ENCODE data around the gene SPATS2L. TPM values are rescaled to one million over a fixed set of nuclear protein-coding genes. Genes with fewer than 3 reads are reported as not detected.
A peak's percentile ranks its signal among the peaks of the same experiment; 100 is the strongest.

Gene SPATS2L
- total and polyA plus RNA-seq, 2 experiments from 2014 or later: 118 to 154 TPM

DNA sequence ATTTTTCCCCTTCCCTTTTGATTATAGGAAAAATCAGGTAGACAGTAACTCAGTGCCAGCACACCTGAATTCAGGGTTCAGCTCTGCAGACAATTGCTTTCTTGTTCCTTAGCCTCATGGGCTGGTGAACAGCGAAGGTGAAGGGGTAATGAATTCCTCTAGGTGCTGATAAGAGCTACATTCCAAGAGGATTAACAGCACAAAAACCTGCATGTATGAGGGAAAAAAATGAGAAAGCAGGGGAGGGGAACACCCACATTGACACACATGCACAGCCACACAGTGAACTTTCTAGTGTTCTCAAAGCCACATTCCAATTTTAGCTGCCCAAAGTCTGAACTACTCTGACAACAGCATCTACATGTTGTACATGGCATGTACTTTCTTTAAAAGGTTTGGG lies 46.1 kb downstream of the SPATS2L start:
- Histone ChIP-seq H3K79me2 (replicated peaks; ENCODE audit: insufficient read depth) (peaks cover 98% of the 10 kb centered on the region), H3K4me2 (no peak overlapping the region; the same call in 1 of the 2 replicates), H3K9me2 (ENCODE audit: insufficient read depth) (no peaks in the 10 kb centered on the region), H2AFZ (no peak overlapping the region), H3K4me1 (ENCODE audit: insufficient read depth) (peaks cover 63% of the 10 kb centered on the region), H3K27ac (ENCODE audit: low read depth) (peak overlapping the region; percentile 64), H3F3A (replicated peaks; ENCODE audit: low read depth) (no peaks in the 10 kb centered on the region), H4K20me1 (replicated peaks; ENCODE audit: insufficient read depth) (no peaks in the 10 kb centered on the region), H3K4me3 (no peak overlapping the region), H3K27me3 (ENCODE audit: insufficient read depth) (no peaks in the 10 kb centered on the region), H3K36me3 (ENCODE audit: insufficient read depth) (no peaks in the 10 kb centered on the region)
- Mint-ChIP-seq H3K27ac (peak overlapping the region; percentile 91), H3K36me3 (ENCODE audit: low read depth) (peaks cover 36% of the 10 kb centered on the region), H3K9me3 (no peaks in the 10 kb centered on the region; the same call in 2 of the 3 replicates), H3K27me3 (ENCODE audit: insufficient read depth, low read depth, poor library complexity) (peaks cover 3% of the 10 kb centered on the region), H3K4me1 (peaks cover 74% of the 10 kb centered on the region), H3K4me3 (no peak overlapping the region; the same call in 2 of the 3 replicates)
- ATAC-seq: peak; percentile 50
- no peak for DNase-seq (ENCODE audit: low spot score)
- TF ChIP-seq POLR2AphosphoS5 (IDR thresholded peaks at IDR 0.05; ENCODE audit: low read depth) (0 out of 2 replicates have a peak, but pooled peaks have one; percentile 18), STAT1 (IDR thresholded peaks at IDR 0.05; ENCODE audit: unreplicated experiment) (no peak)

DNA sequence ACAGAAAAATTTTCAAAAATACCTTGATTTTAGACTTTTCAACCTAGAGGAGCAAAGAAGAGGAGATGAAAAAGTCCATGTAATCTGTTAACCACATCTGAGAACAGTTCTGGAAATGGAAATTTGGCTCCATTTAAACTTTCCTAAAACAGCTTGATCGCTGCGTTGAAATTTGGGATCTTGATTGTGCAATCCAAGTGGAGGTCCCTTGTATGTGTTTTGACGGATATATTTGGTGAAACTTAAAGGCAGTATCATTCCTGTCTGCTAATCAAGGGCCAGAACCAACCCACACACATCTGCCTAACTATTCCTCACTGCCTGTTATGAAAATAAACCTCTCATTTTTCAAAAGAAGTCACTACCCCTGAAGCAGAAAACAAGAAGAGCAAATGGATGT lies 46.6 kb downstream of the SPATS2L start:
- H3K27me3 ChIP-seq (ENCODE audit: insufficient read depth): no peaks in the 10 kb centered on the region
- H3K9me3 Mint-ChIP-seq: no peaks in the 10 kb centered on the region; the same call in 2 of the 3 replicates
- peaks cover 98% of the 10 kb centered on the region for H3K79me2 ChIP-seq (replicated peaks; ENCODE audit: insufficient read depth)
- peaks cover 34% of the 10 kb centered on the region for H3K36me3 Mint-ChIP-seq (ENCODE audit: low read depth)
- H3K4me3 ChIP-seq: no peak overlapping the region
- peaks cover 66% of the 10 kb centered on the region for H3K4me1 ChIP-seq (ENCODE audit: insufficient read depth)
- no peaks in the 10 kb centered on the region for H3F3A ChIP-seq (replicated peaks; ENCODE audit: low read depth)
- H3K4me3 Mint-ChIP-seq: no peak overlapping the region
- peak overlapping the region; percentile 91; the same call in 1 of the 2 replicates for H3K27ac Mint-ChIP-seq
- H3K27ac ChIP-seq (ENCODE audit: low read depth): peak overlapping the region; percentile 64; the same call in 1 of the 2 replicates
- no peak for ATAC-seq
- no peaks in the 10 kb centered on the region for H4K20me1 ChIP-seq (replicated peaks; ENCODE audit: insufficient read depth)
- peaks cover 75% of the 10 kb centered on the region for H3K4me1 Mint-ChIP-seq
- no peak overlapping the region for H2AFZ ChIP-seq
- peaks cover 3% of the 10 kb centered on the region for H3K27me3 Mint-ChIP-seq (ENCODE audit: insufficient read depth, low read depth, poor library complexity)
- no peak overlapping the region for H3K4me2 ChIP-seq
- DNase-seq (ENCODE audit: low spot score): no peak
- H3K9me2 ChIP-seq (ENCODE audit: insufficient read depth): no peaks in the 10 kb centered on the region
- H3K36me3 ChIP-seq (ENCODE audit: insufficient read depth): no peaks in the 10 kb centered on the region
- TF ChIP-seq, protein P1, sequence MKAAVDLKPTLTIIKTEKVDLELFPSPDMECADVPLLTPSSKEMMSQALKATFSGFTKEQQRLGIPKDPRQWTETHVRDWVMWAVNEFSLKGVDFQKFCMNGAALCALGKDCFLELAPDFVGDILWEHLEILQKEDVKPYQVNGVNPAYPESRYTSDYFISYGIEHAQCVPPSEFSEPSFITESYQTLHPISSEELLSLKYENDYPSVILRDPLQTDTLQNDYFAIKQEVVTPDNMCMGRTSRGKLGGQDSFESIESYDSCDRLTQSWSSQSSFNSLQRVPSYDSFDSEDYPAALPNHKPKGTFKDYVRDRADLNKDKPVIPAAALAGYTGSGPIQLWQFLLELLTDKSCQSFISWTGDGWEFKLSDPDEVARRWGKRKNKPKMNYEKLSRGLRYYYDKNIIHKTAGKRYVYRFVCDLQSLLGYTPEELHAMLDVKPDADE (IDR thresholded peaks at IDR 0.05): no peak
- TF ChIP-seq EZH2 (IDR thresholded peaks at IDR 0.05; ENCODE audit: low read depth, unreplicated experiment) (no peak), NANOG (IDR thresholded peaks at IDR 0.05; ENCODE audit: borderline replicate concordance) (no peak), POLR2AphosphoS5 (IDR thresholded peaks at IDR 0.05; ENCODE audit: low read depth) (no peak), EZH2phosphoT487 (IDR thresholded peaks at IDR 0.05; ENCODE audit: unreplicated experiment) (no peak), JUNB (IDR thresholded peaks at IDR 0.05; ENCODE audit: unreplicated experiment) (no peak), ZNF331 (CRISPR knock-in tag; IDR thresholded peaks at IDR 0.05; ENCODE audit: low read depth) (no peak), ZNF114 (CRISPR knock-in tag; IDR thresholded peaks at IDR 0.05) (no peak), STAT1 (IDR thresholded peaks at IDR 0.05; ENCODE audit: unreplicated experiment) (no peak)
- TF ChIP-seq, protein P2, sequence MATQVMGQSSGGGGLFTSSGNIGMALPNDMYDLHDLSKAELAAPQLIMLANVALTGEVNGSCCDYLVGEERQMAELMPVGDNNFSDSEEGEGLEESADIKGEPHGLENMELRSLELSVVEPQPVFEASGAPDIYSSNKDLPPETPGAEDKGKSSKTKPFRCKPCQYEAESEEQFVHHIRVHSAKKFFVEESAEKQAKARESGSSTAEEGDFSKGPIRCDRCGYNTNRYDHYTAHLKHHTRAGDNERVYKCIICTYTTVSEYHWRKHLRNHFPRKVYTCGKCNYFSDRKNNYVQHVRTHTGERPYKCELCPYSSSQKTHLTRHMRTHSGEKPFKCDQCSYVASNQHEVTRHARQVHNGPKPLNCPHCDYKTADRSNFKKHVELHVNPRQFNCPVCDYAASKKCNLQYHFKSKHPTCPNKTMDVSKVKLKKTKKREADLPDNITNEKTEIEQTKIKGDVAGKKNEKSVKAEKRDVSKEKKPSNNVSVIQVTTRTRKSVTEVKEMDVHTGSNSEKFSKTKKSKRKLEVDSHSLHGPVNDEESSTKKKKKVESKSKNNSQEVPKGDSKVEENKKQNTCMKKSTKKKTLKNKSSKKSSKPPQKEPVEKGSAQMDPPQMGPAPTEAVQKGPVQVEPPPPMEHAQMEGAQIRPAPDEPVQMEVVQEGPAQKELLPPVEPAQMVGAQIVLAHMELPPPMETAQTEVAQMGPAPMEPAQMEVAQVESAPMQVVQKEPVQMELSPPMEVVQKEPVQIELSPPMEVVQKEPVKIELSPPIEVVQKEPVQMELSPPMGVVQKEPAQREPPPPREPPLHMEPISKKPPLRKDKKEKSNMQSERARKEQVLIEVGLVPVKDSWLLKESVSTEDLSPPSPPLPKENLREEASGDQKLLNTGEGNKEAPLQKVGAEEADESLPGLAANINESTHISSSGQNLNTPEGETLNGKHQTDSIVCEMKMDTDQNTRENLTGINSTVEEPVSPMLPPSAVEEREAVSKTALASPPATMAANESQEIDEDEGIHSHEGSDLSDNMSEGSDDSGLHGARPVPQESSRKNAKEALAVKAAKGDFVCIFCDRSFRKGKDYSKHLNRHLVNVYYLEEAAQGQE (IDR thresholded peaks at IDR 0.05; ENCODE audit: unreplicated experiment): no peak
- TF ChIP-seq, protein P3, sequence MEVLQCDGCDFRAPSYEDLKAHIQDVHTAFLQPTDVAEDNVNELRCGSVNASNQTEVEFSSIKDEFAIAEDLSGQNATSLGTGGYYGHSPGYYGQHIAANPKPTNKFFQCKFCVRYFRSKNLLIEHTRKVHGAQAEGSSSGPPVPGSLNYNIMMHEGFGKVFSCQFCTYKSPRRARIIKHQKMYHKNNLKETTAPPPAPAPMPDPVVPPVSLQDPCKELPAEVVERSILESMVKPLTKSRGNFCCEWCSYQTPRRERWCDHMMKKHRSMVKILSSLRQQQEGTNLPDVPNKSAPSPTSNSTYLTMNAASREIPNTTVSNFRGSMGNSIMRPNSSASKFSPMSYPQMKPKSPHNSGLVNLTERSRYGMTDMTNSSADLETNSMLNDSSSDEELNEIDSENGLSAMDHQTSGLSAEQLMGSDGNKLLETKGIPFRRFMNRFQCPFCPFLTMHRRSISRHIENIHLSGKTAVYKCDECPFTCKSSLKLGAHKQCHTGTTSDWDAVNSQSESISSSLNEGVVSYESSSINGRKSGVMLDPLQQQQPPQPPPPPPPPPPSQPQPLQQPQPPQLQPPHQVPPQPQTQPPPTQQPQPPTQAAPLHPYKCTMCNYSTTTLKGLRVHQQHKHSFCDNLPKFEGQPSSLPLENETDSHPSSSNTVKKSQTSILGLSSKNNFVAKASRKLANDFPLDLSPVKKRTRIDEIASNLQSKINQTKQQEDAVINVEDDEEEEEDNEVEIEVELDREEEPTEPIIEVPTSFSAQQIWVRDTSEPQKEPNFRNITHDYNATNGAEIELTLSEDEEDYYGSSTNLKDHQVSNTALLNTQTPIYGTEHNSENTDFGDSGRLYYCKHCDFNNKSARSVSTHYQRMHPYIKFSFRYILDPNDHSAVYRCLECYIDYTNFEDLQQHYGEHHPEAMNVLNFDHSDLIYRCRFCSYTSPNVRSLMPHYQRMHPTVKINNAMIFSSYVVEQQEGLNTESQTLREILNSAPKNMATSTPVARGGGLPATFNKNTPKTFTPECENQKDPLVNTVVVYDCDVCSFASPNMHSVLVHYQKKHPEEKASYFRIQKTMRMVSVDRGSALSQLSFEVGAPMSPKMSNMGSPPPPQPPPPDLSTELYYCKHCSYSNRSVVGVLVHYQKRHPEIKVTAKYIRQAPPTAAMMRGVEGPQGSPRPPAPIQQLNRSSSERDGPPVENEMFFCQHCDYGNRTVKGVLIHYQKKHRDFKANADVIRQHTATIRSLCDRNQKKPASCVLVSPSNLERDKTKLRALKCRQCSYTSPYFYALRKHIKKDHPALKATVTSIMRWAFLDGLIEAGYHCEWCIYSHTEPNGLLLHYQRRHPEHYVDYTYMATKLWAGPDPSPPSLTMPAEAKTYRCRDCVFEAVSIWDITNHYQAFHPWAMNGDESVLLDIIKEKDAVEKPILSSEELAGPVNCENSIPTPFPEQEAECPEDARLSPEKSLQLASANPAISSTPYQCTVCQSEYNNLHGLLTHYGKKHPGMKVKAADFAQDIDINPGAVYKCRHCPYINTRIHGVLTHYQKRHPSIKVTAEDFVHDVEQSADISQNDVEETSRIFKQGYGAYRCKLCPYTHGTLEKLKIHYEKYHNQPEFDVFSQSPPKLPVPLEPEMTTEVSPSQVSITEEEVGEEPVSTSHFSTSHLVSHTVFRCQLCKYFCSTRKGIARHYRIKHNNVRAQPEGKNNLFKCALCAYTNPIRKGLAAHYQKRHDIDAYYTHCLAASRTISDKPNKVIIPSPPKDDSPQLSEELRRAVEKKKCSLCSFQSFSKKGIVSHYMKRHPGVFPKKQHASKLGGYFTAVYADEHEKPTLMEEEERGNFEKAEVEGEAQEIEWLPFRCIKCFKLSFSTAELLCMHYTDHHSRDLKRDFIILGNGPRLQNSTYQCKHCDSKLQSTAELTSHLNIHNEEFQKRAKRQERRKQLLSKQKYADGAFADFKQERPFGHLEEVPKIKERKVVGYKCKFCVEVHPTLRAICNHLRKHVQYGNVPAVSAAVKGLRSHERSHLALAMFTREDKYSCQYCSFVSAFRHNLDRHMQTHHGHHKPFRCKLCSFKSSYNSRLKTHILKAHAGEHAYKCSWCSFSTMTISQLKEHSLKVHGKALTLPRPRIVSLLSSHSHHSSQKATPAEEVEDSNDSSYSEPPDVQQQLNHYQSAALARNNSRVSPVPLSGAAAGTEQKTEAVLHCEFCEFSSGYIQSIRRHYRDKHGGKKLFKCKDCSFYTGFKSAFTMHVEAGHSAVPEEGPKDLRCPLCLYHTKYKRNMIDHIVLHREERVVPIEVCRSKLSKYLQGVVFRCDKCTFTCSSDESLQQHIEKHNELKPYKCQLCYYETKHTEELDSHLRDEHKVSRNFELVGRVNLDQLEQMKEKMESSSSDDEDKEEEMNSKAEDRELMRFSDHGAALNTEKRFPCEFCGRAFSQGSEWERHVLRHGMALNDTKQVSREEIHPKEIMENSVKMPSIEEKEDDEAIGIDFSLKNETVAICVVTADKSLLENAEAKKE (CRISPR knock-in tag; IDR thresholded peaks at IDR 0.05): no peak

All from GM23338 (cell line).